ENCODE measurements around the gene STK33.
A peak's percentile ranks its signal among the peaks of the same experiment; 100 is the strongest.

The STK33 gene

GRCh38 chr11:8601376-8602133 lies 7.5 kb upstream of the STK33 start:
- DNase-seq: no peak

- no peak for DNase-seq
Observed at GRCh38 chr11:8598506-8598905, 4.5 kb upstream of the STK33 start.

GRCh38 chr11:8597182-8597581 lies 3.2 kb upstream of the STK33 start:
- peak; percentile 8 for DNase-seq

- DNase-seq: no peak
Observed at GRCh38 chr11:8596504-8597046, 2.5 kb upstream of the STK33 start.

- no peak for DNase-seq
Observed at GRCh38 chr11:8593455-8593854, 573 bp downstream of the STK33 start.

- no peak for DNase-seq
Observed at GRCh38 chr11:8587915-8588314, 6.1 kb downstream of the STK33 start.

- no peak for DNase-seq
Observed at GRCh38 chr11:8586805-8587204, 7.2 kb downstream of the STK33 start.

- no peak for DNase-seq
Observed at GRCh38 chr11:8586184-8586583, 7.8 kb downstream of the STK33 start.

GRCh38 chr11:8584511-8584910 lies 9.5 kb downstream of the STK33 start:
- DNase-seq: peak; percentile 32

GRCh38 chr11:8584082-8584481 lies 9.9 kb downstream of the STK33 start:
- DNase-seq: no peak

- DNase-seq: no peak
Observed at GRCh38 chr11:8581300-8581699, 12.7 kb downstream of the STK33 start.

- no peak for DNase-seq
Observed at GRCh38 chr11:8577791-8578581, 16.0 kb downstream of the STK33 start.

- no peak for DNase-seq
Observed at GRCh38 chr11:8574798-8575197, 19.2 kb downstream of the STK33 start.

- DNase-seq: no peak
Observed at GRCh38 chr11:8573777-8574176, 20.3 kb downstream of the STK33 start.

GRCh38 chr11:8567602-8568198 lies 26.3 kb downstream of the STK33 start:
- DNase-seq: no peak

- DNase-seq: peak; percentile 9
Observed at GRCh38 chr11:8566613-8567210, 27.3 kb downstream of the STK33 start.

GRCh38 chr11:8564526-8564925 lies 29.5 kb downstream of the STK33 start:
- no peak for DNase-seq

- no peak for DNase-seq
Observed at GRCh38 chr11:8561461-8561860, 32.6 kb downstream of the STK33 start.

- DNase-seq: no peak
Observed at GRCh38 chr11:8558436-8558835, 35.6 kb downstream of the STK33 start.

GRCh38 chr11:8545698-8546366 lies 48.2 kb downstream of the STK33 start:
- DNase-seq: peak; percentile 5

GRCh38 chr11:8544807-8545206 lies 49.2 kb downstream of the STK33 start:
- no peak for DNase-seq

GRCh38 chr11:8543278-8543677 lies 50.8 kb downstream of the STK33 start:
- DNase-seq: no peak

GRCh38 chr11:8541448-8541847 lies 52.6 kb downstream of the STK33 start:
- no peak for DNase-seq
